Parathyroid adenoma (tissue), 2 donors: Measurements from ENCODE around the gene PARP6.

Experiments used
- H2AFZ ChIP-seq: fragments of 300-600 bp; sonication (generic); one replicate; pipeline ENCODE4 v1.7.0; 2017; ENCODE audit warnings: antibody characterized with exemption, mild to moderate bottlenecking
- H3K27ac ChIP-seq: fragments of 300-600 bp; sonication (generic); one replicate; pipeline ENCODE4 v1.7.0; 2017
- H3K27me3 ChIP-seq: fragments of 300-600 bp; sonication (generic); one replicate; pipeline ENCODE4 v1.7.0; 2017; ENCODE audit warnings: low read length; ENCODE audit not compliant: control insufficient read depth, insufficient read depth
- H3K36me3 ChIP-seq: fragments of 300-600 bp; sonication (generic); one replicate; pipeline ENCODE4 v1.7.0; 2017; ENCODE audit warnings: low read length; ENCODE audit not compliant: control insufficient read depth, insufficient read depth
- H3K4me1 ChIP-seq: fragments of 300-600 bp; sonication (generic); one replicate; pipeline ENCODE4 v1.7.0; 2017; ENCODE audit warnings: control low read depth
- H3K4me2 ChIP-seq: fragments of 300-600 bp; sonication (generic); one replicate; pipeline ENCODE4 v1.7.0; 2017; ENCODE audit warnings: low read length
- H3K4me3 ChIP-seq: fragments of 300-600 bp; sonication (generic); one replicate; pipeline ENCODE4 v1.7.0; 2017; ENCODE audit warnings: low read depth, low read length
- H3K79me2 ChIP-seq: fragments of 300-600 bp; sonication (generic); one replicate; pipeline ENCODE4 v1.7.0; 2017; ENCODE audit warnings: control low read depth
- H3K9ac ChIP-seq: fragments of 300-600 bp; sonication (generic); one replicate; pipeline ENCODE4 v1.7.0; 2017; ENCODE audit warnings: mild to moderate bottlenecking
- H3K9me3 ChIP-seq: fragments of 300-600 bp; sonication (generic); one replicate; pipeline ENCODE4 v1.7.0; 2017; ENCODE audit warnings: low read length; ENCODE audit not compliant: control insufficient read depth
- TF ChIP-seq, protein P1 (sequence below): fragments of 300-600 bp; sonication (generic); IDR thresholded peaks from one replicate; pipeline ENCODE4 v1.7.0; 2017; ENCODE audit warnings: antibody characterized with exemption, mild to moderate bottlenecking
- donor health status: primary hyperparathyroidism.

PARP6 gene

DNA sequence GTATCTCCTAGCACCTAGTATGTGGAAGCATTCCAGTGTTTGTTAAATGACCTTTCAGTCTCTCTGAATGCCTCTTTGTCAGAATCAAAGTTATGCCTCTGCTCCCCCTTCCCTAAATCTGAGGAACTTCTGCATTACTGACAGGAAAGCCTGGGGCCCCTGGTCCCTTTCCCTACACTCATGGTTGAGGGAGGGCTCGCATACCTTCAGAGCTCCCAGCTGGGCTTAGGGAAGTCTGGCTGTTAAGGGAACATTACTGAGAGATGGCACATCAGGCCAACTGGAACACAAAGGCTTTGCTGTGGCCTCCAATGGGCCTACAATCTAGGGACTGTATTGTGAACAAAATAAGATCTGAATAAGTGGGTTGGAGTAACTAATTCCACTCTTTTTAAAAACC lies 51.7 kb downstream of the PARP6 start:
- no peaks in the 10 kb centered on the region for H3K4me1 ChIP-seq
- no peak overlapping the region for H3K27ac ChIP-seq
- TF ChIP-seq, protein P1, sequence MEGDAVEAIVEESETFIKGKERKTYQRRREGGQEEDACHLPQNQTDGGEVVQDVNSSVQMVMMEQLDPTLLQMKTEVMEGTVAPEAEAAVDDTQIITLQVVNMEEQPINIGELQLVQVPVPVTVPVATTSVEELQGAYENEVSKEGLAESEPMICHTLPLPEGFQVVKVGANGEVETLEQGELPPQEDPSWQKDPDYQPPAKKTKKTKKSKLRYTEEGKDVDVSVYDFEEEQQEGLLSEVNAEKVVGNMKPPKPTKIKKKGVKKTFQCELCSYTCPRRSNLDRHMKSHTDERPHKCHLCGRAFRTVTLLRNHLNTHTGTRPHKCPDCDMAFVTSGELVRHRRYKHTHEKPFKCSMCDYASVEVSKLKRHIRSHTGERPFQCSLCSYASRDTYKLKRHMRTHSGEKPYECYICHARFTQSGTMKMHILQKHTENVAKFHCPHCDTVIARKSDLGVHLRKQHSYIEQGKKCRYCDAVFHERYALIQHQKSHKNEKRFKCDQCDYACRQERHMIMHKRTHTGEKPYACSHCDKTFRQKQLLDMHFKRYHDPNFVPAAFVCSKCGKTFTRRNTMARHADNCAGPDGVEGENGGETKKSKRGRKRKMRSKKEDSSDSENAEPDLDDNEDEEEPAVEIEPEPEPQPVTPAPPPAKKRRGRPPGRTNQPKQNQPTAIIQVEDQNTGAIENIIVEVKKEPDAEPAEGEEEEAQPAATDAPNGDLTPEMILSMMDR: no peak
- no peak overlapping the region for H3K4me3 ChIP-seq
- no peak overlapping the region for H3K9ac ChIP-seq
- H3K36me3 ChIP-seq: no peaks in the 10 kb centered on the region
- H3K27me3 ChIP-seq: no peaks in the 10 kb centered on the region
- no peaks in the 10 kb centered on the region for H3K9me3 ChIP-seq
- H3K79me2 ChIP-seq: peaks cover 26% of the 10 kb centered on the region
- H2AFZ ChIP-seq: no peak overlapping the region
- H3K4me2 ChIP-seq: no peak overlapping the region

DNA sequence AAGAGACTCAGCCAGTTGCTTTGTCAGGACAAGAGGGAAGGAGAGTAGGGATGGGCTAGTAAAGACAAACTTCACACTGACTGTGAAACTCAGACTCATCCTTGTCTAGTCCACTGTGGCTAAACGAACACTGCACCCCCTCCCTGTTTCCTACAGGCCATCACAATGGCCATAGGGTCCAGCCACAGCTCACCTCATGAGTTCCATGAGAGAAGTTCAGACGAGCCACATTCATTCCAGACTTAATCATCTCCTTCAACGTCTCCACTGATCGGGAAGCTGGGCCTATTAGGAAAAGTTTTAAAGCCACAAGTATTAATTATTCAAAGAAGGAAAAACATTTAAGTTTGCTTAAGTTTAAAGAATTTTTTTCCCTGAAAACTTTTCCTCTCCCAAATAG lies 55.1 kb downstream of the PARP6 start:
- H3K4me2 ChIP-seq: no peak overlapping the region
- H3K79me2 ChIP-seq: peaks cover 10% of the 10 kb centered on the region
- H3K9me3 ChIP-seq: no peaks in the 10 kb centered on the region
- H3K36me3 ChIP-seq: no peaks in the 10 kb centered on the region
- H2AFZ ChIP-seq: no peak overlapping the region
- H3K27ac ChIP-seq: no peak overlapping the region
- no peaks in the 10 kb centered on the region for H3K27me3 ChIP-seq
- TF ChIP-seq, protein P1: no peak
- no peak overlapping the region for H3K9ac ChIP-seq
- no peak overlapping the region for H3K4me3 ChIP-seq
- no peaks in the 10 kb centered on the region for H3K4me1 ChIP-seq

DNA sequence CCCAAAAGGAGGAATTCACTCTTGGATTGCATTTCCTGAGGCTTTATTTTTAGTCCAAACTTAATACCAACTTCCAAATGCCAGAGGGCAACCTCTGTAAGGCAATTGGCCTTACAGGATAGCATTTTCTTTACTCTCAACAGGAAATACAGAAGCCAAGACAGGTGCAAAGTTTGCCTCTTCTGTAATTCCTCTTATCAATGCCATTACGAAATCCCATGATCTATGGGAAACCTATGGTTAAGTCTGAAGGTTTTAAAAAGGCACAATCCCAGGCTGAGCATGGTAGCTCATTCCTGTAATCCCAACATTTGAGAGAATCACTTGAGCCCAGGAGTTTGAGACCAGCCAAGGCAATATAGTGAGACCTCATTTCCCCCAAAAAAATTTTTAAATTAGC lies 56.3 kb downstream of the PARP6 start:
- no peak overlapping the region for H3K4me2 ChIP-seq
- no peak overlapping the region for H3K9ac ChIP-seq
- H3K4me3 ChIP-seq: no peak overlapping the region
- no peak overlapping the region for H2AFZ ChIP-seq
- no peaks in the 10 kb centered on the region for H3K27me3 ChIP-seq
- no peaks in the 10 kb centered on the region for H3K36me3 ChIP-seq
- no peaks in the 10 kb centered on the region for H3K4me1 ChIP-seq
- H3K9me3 ChIP-seq: no peaks in the 10 kb centered on the region
- TF ChIP-seq, protein P1: no peak
- no peak overlapping the region for H3K27ac ChIP-seq
- peaks cover 8% of the 10 kb centered on the region for H3K79me2 ChIP-seq

DNA sequence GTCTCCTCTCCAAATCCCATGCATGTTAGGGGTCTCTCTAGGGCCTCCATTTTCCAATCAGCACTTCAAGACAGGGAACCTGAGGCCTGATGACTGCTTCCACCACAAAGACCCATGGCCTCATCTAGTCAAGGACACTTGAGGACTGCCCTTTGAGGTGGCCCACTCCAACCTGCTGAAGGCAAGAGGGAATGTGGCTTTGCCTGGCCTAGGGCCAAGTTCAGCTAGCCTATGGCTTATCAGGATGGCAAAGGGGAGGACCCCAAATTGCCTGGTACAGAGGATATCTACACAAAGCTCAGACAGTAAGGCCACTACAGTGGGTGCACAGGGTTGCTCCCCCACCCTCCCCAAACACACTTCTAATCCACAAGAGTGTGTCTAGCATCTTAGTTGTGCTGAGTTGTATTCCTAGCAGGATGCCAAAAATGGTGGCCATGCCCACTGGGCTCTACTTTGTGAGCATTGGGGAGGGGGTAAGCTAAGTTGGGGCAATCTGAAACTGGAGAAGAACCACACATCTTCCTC lies 64.7 kb downstream of the PARP6 start:
- TF ChIP-seq, protein P1: no peak
- Histone ChIP-seq H2AFZ (no peak overlapping the region), H3K27me3 (no peaks in the 10 kb centered on the region), H3K27ac (no peak overlapping the region), H3K4me3 (no peak overlapping the region), H3K79me2 (no peaks in the 10 kb centered on the region), H3K36me3 (no peaks in the 10 kb centered on the region), H3K9ac (no peak overlapping the region), H3K4me1 (no peaks in the 10 kb centered on the region), H3K9me3 (no peaks in the 10 kb centered on the region), H3K4me2 (no peak overlapping the region)

DNA sequence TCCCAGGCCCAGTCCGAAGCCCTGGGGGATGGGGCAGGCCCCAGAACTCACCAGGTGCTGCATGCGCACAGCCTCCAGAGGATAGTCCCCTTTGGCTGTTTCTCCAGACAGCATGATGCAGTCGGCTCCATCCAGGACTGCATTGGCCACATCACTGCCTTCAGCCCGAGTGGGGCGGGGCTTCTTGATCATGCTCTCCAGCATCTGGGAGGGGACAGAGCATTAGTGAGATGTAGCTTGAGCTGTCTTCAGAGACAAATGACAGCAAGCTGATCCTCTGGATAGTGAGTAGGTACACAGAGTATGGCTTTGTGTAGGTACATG lies 65.7 kb downstream of the PARP6 start:
- Histone ChIP-seq H3K4me2 (no peak overlapping the region), H3K4me3 (no peak overlapping the region), H3K4me1 (no peaks in the 10 kb centered on the region), H3K27me3 (no peaks in the 10 kb centered on the region), H3K9me3 (no peaks in the 10 kb centered on the region), H3K36me3 (no peaks in the 10 kb centered on the region), H3K79me2 (no peaks in the 10 kb centered on the region), H3K27ac (no peak overlapping the region), H3K9ac (no peak overlapping the region), H2AFZ (no peak overlapping the region)
- TF ChIP-seq, protein P1: no peak
